ENCODE results near the gene EPHA7. TPM values are rescaled to one million over a fixed set of nuclear protein-coding genes. Genes with fewer than 3 reads are reported as not detected.

EPHA7 gene
- polyA plus RNA-seq, 1 of the 3 experiments (the other 2 are of a cell fraction): under 0.01 TPM

- WGBS (ENCODE audit: low lambda C conversion rate): 3% methylated on average over 2 of the region's 2 CpGs
- H3K9me2 ChIP-seq: no peaks in the 10 kb centered on the region
Measured at GRCh38 chr6:93343476-93343875, 75.9 kb downstream of the EPHA7 start.

More at GRCh38 chr6:93343476-93343875, 75.9 kb downstream of the EPHA7 start:
- Histone ChIP-seq H3K79me2 (ENCODE audit: insufficient read depth) (no peaks in the 10 kb centered on the region), H3K4me2 (no peak overlapping the region), H3F3A (replicated peaks; ENCODE audit: insufficient read depth) (no peaks in the 10 kb centered on the region), H3K27me3 (ENCODE audit: insufficient read depth) (no peaks in the 10 kb centered on the region), H3K4me1 (ENCODE audit: control insufficient read depth in 1 of 2, insufficient read depth in 2 of 2, low read depth in 1 of 2, low read length in 1 of 2) (no peaks in the 10 kb centered on the region), H3K9me3 (no peaks in the 10 kb centered on the region), H2AFZ (ENCODE audit: low read depth) (no peak overlapping the region), H3K4me3 (ENCODE audit: low read depth in 2 of 2, low read length in 1 of 2) (no peak overlapping the region), H3K36me3 (replicated peaks in 1 of 2; ENCODE audit: control insufficient read depth in 1 of 2, insufficient read depth in 2 of 2, low read length in 1 of 2) (no peaks in the 10 kb centered on the region), H3K9ac (no peak overlapping the region), H3K27ac (ENCODE audit: low read depth in 2 of 2, low read length in 1 of 2) (no peak overlapping the region), H4K20me1 (ENCODE audit: insufficient read depth) (no peaks in the 10 kb centered on the region)
- no peak for DNase-seq
- TF ChIP-seq CTCF (IDR thresholded peaks at IDR 0.05) (no peak), JUND (IDR thresholded peaks at IDR 0.05) (no peak), ZBTB33 (IDR thresholded peaks at IDR 0.05; ENCODE audit: borderline replicate concordance, low read depth) (no peak), NFIC (IDR thresholded peaks at IDR 0.05; ENCODE audit: borderline replicate concordance) (no peak), PBX3 (IDR thresholded peaks at IDR 0.05) (no peak), CHD2 (IDR thresholded peaks at IDR 0.05; ENCODE audit: low read length, partially characterized antibody) (no peak), EP300 (IDR thresholded peaks at IDR 0.05; ENCODE audit: borderline replicate concordance in 1 of 2, low read depth in 1 of 2, low read length in 1 of 2) (no peak), SMC3 (IDR thresholded peaks at IDR 0.05; ENCODE audit: low read depth, low read length) (no peak), POLR2AphosphoS5 (IDR thresholded peaks at IDR 0.05; ENCODE audit: low read depth, low read length) (no peak), SIN3A (IDR thresholded peaks at IDR 0.05; ENCODE audit: borderline replicate concordance, low read depth, low read length) (no peak), IRF3 (IDR thresholded peaks at IDR 0.05; ENCODE audit: low read depth, low read length) (no peak), EZH2phosphoT487 (IDR thresholded peaks at IDR 0.05; ENCODE audit: borderline replicate concordance, low read depth) (no peak)
- CTCF ChIA-PET: no interaction called here
- POLR2A ChIA-PET: no interaction called here

All from SK-N-SH (cell line).